Measurements from ENCODE around the gene IFIT1B.

- no peak for TF ChIP-seq GATA2 (IDR thresholded peaks at IDR 0.05; ENCODE audit: low read depth, low read length)
- no peak for TF ChIP-seq GATA3 (IDR thresholded peaks at IDR 0.05; ENCODE audit: low read depth, low read length)
Observed at GRCh38 chr10:89384474-89385340, 6.9 kb downstream of the IFIT1B start.

Data from SH-SY5Y (cell line).